GM12878 (cell line): ENCODE data around the gene TTC39B. TPM values are rescaled to one million over a fixed set of nuclear protein-coding genes. Genes with fewer than 3 reads are reported as not detected.
"Not testable (repeated sequence)": the region's sequence is repeated elsewhere in the genome, so short reads cannot be mapped to it uniquely, and the experiment has no call there.

Source experiments
- ATAC-seq: fragments of 200-7000 bp; cut with Tn5 transposase; 3 replicates; pipeline ENCODE4 v1.9.1; 2020; ENCODE audit warnings: mild to moderate bottlenecking, moderate library complexity
- BruUV-seq: library from RNA; stranded (reverse); fragments of 400-500 nt; replicated peaks from 2 replicates; lab custom pipeline; 2021; lab: Mats Ljungman, UMichigan
- CTCF ChIA-PET: fragments of 300-600 bp; sonication (Branson Sonifier 250); formaldehyde crosslinking; extraction: SDS; loops from one replicate; lab custom pipeline; 2021; ENCODE audit warnings: inconsistent platforms; lab: Yijun Ruan, JAX
- POLR2A ChIA-PET: fragments of 350-600 bp; formaldehyde crosslinking; extraction: SDS; loops from one replicate; lab custom pipeline; 2021; ENCODE audit warnings: inconsistent platforms; lab: Charles Lee
- RAD21 ChIA-PET: fragments of 300-600 bp; sonication (Branson Sonifier 250); formaldehyde crosslinking; loops from one replicate; lab custom pipeline; 2023; ENCODE audit warnings: antibody characterized with exemption; ENCODE audit not compliant: unreplicated experiment; lab: Charles Lee
- SMC1A ChIA-PET: fragments of 300-600 bp; sonication (Branson Sonifier 250); formaldehyde crosslinking; loops from one replicate; lab custom pipeline; 2023; ENCODE audit not compliant: unreplicated experiment, uncharacterized antibody; lab: Charles Lee
- DNase-seq: peaks from one replicate; pipeline ENCODE4 v3.0.0-alpha.2; 2011; ENCODE audit warnings: low read depth, low spot score
- FAIRE-seq: peaks from 3 replicates; lab custom pipeline; 2011; peaks lifted over from hg19 to GRCh38; lab: Jason Lieb, UNC
- H2AFZ ChIP-seq: 2 replicates; pipeline ENCODE4 v1.6.0; 2011; ENCODE audit warnings: low read depth, low read length, control low read depth; ENCODE audit not compliant: control insufficient read depth
- H3K27ac ChIP-seq: 2 replicates; pipeline ENCODE4 v1.5.1; 2011; ENCODE audit warnings: control low read depth; ENCODE audit not compliant: control insufficient read depth, insufficient read depth
- H3K27me3 ChIP-seq, 2 experiments: replicated peaks in 1 of 2; 2 replicates each; pipeline versions ENCODE4 v1.6.0 to v1.6.1; 2011; ENCODE audit warnings: low read length in 1 of 2; ENCODE audit not compliant: control insufficient read depth in 2 of 2, insufficient read depth in 2 of 2
- H3K36me3 ChIP-seq, 2 experiments: 2 replicates each; pipeline ENCODE4 v1.5.1; 2011; ENCODE audit warnings: low read length in 1 of 2; ENCODE audit not compliant: control insufficient read depth in 2 of 2, insufficient read depth in 2 of 2
- H3K4me1 ChIP-seq: 2 replicates; pipeline ENCODE4 v1.6.1; 2011; ENCODE audit warnings: mild to moderate bottlenecking, low read length, moderate library complexity, mixed read lengths; ENCODE audit not compliant: control insufficient read depth, insufficient read depth
- H3K4me2 ChIP-seq: 2 replicates; pipeline ENCODE4 v1.6.0; 2011; ENCODE audit warnings: control low read depth; ENCODE audit not compliant: control insufficient read depth, insufficient read depth
- H3K4me3 ChIP-seq: fragments of 200-600 bp; sonication (generic); 2 replicates; pipeline ENCODE4 v1.5.1; 2016
- H3K79me2 ChIP-seq: 2 replicates; pipeline ENCODE4 v1.6.0; 2011; ENCODE audit warnings: low read length; ENCODE audit not compliant: control insufficient read depth, insufficient read depth
- H3K9ac ChIP-seq: 2 replicates; pipeline ENCODE4 v1.8.0; 2011; ENCODE audit warnings: low read length, control low read depth, mixed read lengths; ENCODE audit not compliant: control insufficient read depth, insufficient read depth
- H3K9me3 ChIP-seq: replicated peaks from 3 replicates; pipeline ENCODE4 v1.5.1; 2011; ENCODE audit warnings: mild to moderate bottlenecking, low read length; ENCODE audit not compliant: control insufficient read depth, insufficient read depth
- H4K20me1 ChIP-seq: 2 replicates; pipeline ENCODE4 v1.6.0; 2011; ENCODE audit not compliant: control insufficient read depth, insufficient read depth
- WGBS: methylation state at CpG from one replicate; pipeline ENCODE4 v1.1.6; 2016; ENCODE audit warnings: low lambda C conversion rate; ENCODE audit not compliant: insufficient replicate concordance, insufficient coverage; ENCODE audit errors: missing lambda C conversion rate; 5-methylcytosine and 5-hydroxymethylcytosine counted together
- in situ Hi-C: fragments of 300-500 bp; cut with MboI; formaldehyde crosslinking; loops from 9 replicates; pipeline ENCODE4 v1.14.3; 2018; ENCODE audit warnings: mixed read lengths
- intact Hi-C: fragments of 100-400 bp; cut with micrococcal nuclease; formaldehyde crosslinking; loops from one replicate; pipeline ENCODE4 v1.14.2; 2022; ENCODE audit not compliant: unreplicated experiment
- polyA plus RNA-seq, 11 experiments: library from polyadenylated mRNA; depleted of rRNA in 4 of 11; unstranded in 6 of 11; stranded (reverse) in 5 of 11; fragments of >200 nt; fragmentation: Nextera tagmentation in 4 of 11; fragmentation: Illumina TruSeq in 1 of 11; extraction: Ambion mirVana in 4 of 11; extraction: Trizol in 1 of 11; gene quantifications; 1 replicate in 1 of 11; 2 replicates in 10 of 11; pipeline versions ENCODE4 v1.2.1 to v1.2.3, GENCODE V29; 2011 to 2016; ENCODE audit warnings: inconsistent platforms in 2 of 11, missing spikeins in 2 of 11, low read depth in 1 of 11
- total RNA-seq, 4 experiments: library from RNA; depleted of rRNA in 3 of 4; stranded (reverse); fragments of >200 nt in 3 of 4; fragmentation: Illumina TruSeq in 1 of 4; extraction: Trizol in 1 of 4; gene quantifications; 2 replicates each; pipeline versions ENCODE4 v1.2.1 to v1.2.3, GENCODE V29; 2013 to 2021

The TTC39B gene
- total and polyA plus RNA-seq, 10 of the 15 experiments (the other 5 are each of a cell fraction or from before 2014, with no cell fraction given), result 0.68 to 2.5 (median 1.5) TPM

DNA sequence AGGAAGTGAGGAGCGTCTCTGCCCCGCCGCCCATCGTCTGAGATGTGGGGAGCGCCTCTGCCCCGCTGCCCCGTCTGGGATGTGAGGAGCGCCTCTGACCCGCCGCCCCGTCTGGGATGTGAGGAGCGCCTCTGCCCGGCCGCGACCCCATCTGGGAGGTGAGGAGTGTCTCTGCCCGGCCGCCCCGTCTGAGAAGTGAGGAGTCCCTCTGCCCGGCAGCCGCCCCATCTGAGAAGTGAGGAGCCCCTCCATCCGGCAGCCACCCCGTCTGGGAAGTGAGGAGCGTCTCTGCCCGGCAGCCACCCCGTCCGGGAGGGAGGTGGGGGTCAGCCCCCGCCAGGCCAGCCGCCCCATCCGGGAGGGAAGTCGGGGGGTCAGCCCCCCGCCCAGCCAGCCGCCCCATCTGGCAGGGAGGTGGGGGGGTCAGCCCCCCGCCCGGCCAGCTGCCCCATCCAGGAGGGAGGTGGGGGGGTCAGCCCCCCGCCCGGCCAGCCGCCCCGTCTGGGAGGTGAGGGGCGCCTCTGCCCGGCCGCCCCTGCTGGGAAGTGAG lies 73.0 kb downstream of the TTC39B start:
- H3K4me2 ChIP-seq, H2AFZ ChIP-seq, DNase-seq, H3K79me2 ChIP-seq, H3K9ac ChIP-seq, RAD21 ChIA-PET, POLR2A ChIA-PET, in situ Hi-C loops, ATAC-seq, BruUV-seq, FAIRE-seq, SMC1A ChIA-PET, CTCF ChIA-PET, intact Hi-C loops, H3K27ac ChIP-seq, H4K20me1 ChIP-seq, H3K27me3 ChIP-seq, H3K36me3 ChIP-seq, H3K4me1 ChIP-seq, H3K9me3 ChIP-seq, H3K4me3 ChIP-seq: not testable (repeated sequence)
- 92% methylated on average over 5 of the region's 41 CpGs for WGBS

DNA sequence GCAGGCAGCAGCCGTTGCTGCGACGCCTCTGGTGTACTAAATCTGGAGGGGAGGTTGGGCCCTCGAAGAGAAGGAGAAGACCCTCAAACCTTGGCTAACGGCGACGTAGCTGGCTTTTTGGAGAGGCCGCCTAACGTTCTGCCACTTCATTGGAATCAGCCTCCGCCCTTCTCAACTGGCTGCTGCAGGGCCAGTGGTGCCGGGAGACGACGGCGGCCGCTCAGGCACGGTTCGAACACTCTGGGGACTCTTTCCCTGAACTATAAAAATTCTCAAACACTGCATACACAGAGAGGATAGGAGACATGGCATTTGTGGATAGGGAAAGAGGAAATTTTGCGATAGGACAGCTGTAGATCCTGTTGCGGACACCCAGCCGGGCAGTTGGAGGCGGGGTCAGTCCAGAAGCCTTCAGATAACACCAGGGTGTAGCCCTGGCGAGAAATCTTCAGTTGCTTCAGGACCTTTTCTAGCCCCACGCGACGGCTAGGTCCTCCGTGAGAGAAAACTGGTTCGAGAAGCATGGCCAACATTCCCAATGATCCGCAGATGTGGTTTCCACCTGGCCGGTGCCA lies 74.2 kb downstream of the TTC39B start:
- RAD21 ChIA-PET, result interaction anchor here (3.5 kb wide), 1 partner anchor 20 kb away, joined by 26 read pairs; no protein-coding TSS in a partner anchor

More for the DNA sequence above, 74.2 kb downstream of the TTC39B start:
- H3K27me3 ChIP-seq, H4K20me1 ChIP-seq, DNase-seq, BruUV-seq, ATAC-seq, FAIRE-seq, H3K4me3 ChIP-seq, POLR2A ChIA-PET, H2AFZ ChIP-seq, H3K27ac ChIP-seq, H3K79me2 ChIP-seq, H3K4me2 ChIP-seq, in situ Hi-C loops, H3K9ac ChIP-seq, H3K9me3 ChIP-seq, H3K4me1 ChIP-seq, H3K36me3 ChIP-seq: not testable (repeated sequence)
- WGBS, result 78% methylated on average over 24 of the region's 29 CpGs
- ChIA-PET CTCF (interaction anchor here (1.5 to 7.4 kb wide), 5 partner anchors 11 to 27 kb away, joined by 4 to 149 read pairs (median 13); no protein-coding TSS in a partner anchor), SMC1A (interaction anchor here (1.4 to 2.4 kb wide), 4 partner anchors 14 to 22 kb away, joined by 3 to 19 read pairs (median 14); no protein-coding TSS in a partner anchor)
- intact Hi-C loops, result loop anchor here (1.0 kb wide), 1 partner anchor 21 kb away; no protein-coding TSS in a partner anchor
